GM12801 (cell line): ENCODE measurements around the gene STX16.

Experiments used
- CTCF ChIP-seq: IDR thresholded peaks from one replicate; pipeline ENCODE4 v1.5.1; 2011; ENCODE audit warnings: control low read depth; ENCODE audit not compliant: insufficient read length; ENCODE audit errors: extremely low read depth

Gene STX16

DNA sequence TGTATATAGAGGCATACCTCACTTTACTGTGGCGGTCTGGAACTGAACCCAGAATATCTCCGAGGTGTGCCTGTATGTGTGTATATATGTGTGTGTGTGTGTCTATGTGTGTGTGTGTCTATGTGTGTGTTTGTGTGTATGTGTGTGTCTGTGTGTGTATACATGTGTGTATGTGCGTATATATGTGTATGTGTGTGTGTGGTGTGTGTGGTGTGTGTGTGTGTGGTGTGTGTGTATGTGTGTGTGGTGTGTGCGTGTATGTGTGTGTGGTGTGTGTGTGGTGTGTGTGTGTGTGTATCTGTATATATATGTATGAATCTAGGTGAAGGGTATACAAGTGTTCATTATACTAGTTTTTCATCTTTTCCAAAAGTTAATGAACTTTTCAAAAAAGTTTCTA lies 37.3 kb downstream of the STX16 start:
- TF ChIP-seq CTCF, result no peak

DNA sequence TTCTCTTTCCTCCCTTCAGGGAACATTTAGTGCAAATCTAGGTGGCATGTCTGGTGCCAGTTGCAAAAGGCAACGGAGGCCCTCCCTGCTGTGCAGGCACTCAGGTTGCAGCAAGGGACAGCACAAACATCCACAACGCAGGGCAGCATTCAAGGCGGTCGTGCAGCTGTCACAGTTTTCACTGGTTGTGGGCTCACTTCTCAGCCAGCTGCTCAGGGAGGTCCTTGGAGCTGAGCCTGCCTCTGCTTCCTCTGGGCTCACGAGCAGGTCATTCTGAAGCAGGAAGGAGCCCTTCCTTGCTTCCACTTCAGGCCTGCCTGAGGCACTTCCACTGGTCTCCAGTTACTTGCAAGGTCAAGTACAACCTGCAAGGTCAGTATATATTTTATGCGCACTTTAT lies 37.8 kb downstream of the STX16 start:
- no peak for TF ChIP-seq CTCF

DNA sequence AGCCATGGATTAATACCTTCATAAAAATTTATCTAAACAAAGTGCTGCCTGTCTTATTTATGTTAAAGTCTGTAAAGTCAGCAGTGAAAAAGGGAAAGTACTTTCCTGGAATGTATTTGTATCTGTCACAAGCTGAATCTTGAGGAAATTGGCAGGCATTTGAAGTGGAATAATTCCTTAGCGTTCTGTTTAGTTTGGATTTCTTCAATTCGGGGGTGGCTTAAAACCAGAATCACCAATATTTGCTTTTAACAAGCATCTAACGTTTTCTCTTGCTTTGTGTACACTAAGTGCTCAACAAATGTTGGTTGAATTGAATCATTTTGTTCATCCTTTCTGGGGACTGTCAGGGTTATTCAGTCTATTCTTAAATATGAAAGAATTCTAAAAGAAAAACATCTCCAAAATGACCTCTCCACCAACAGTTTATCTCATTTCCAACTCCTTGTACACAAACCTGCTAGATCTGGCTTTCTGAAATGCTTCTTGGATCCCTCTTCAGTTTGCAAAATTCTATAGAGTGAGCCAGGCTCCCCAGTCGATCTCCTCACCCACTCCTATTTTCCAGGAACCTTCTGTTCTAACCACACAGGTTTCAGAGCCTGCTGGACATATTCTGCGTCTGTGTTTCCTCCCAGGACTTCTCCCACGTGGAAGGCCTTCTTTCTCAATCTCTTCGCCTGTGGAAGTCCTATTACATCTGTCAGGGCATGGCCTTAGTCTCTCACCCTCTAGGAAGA lies 39.5 kb downstream of the STX16 start:
- no peak for TF ChIP-seq CTCF

GRCh38 chr20:58691773-58692578 lies 40.9 kb downstream of the STX16 start:
- no peak for TF ChIP-seq CTCF

GRCh38 chr20:58692579-58693225 lies 41.6 kb downstream of the STX16 start, which contains the start of gene NPEPL1:
Gene NPEPL1 (plus strand): TSS chr20:58692800. CDS start chr20:58692901, 101 bp downstream.
- TF ChIP-seq CTCF, result no peak

- TF ChIP-seq CTCF, result no peak
These were observed 42.3 kb downstream of the STX16 start for GRCh38 chr20:58693226-58694006.
